Measurements from ENCODE around the gene CTU2. TPM values are rescaled to one million over a fixed set of nuclear protein-coding genes. Genes with fewer than 3 reads are reported as not detected.

CTU2 gene
- total and polyA plus RNA-seq, 9 of the 15 experiments (the other 6 are each of a cell fraction or from before 2014, with no cell fraction given) = 1.3 to 105 (median 23.2) TPM

DNA sequence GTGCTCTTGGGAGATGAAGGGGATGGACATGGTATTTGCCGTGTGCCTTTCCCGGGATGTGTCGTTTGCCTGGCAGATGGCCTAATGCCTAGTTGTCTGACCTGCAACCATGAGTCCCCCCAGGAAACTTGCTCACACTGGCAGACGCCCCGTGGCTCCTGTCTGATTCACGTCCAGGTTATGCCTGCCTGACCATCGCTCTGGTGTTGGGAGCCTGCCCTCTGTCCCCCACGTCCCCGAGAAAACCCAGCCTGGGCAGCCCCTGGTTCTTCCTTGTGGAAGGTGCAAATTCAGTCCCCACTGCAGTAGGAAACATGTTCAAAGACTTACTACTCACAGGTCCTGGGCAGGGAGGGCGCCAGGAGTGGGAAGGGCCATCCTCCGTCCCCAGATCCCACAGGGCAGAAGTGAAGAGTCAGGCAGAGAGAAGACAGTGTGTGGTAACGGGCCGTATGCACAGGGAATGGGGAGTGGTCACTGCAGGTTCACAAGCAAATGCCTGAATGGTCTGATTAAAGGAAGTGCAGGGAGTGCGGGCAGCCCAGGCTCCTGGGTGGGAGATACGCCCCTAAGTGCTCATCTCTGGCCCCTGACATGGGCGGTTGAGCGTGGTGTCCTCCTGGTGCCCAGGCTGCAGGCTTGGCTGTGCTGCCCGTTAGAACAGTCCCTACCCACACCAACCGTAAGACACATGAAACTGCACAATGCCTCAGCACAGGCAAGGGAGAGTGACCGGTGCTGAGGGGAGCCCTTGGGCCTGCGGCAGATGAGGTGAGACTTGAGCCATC, 15.8 kb upstream of the CTU2 start:
- TF ChIP-seq ZNF121 (CRISPR knock-in tag; conservative IDR thresholded peaks at IDR 0.05) (0 out of 2 replicates have a peak, but pooled peaks have one; percentile 10), SPI1 (IDR thresholded peaks at IDR 0.05; ENCODE audit: borderline replicate concordance, low read depth, low read length) (peak; percentile 17; the same call in 1 of the 2 replicates)
- TF ChIP-seq, protein P1, sequence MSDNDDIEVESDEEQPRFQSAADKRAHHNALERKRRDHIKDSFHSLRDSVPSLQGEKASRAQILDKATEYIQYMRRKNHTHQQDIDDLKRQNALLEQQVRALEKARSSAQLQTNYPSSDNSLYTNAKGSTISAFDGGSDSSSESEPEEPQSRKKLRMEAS (CRISPR knock-in tag; IDR thresholded peaks at IDR 0.05) = peak; percentile 12; the same call in 1 of the 2 replicates
- TF ChIP-seq, protein P2, sequence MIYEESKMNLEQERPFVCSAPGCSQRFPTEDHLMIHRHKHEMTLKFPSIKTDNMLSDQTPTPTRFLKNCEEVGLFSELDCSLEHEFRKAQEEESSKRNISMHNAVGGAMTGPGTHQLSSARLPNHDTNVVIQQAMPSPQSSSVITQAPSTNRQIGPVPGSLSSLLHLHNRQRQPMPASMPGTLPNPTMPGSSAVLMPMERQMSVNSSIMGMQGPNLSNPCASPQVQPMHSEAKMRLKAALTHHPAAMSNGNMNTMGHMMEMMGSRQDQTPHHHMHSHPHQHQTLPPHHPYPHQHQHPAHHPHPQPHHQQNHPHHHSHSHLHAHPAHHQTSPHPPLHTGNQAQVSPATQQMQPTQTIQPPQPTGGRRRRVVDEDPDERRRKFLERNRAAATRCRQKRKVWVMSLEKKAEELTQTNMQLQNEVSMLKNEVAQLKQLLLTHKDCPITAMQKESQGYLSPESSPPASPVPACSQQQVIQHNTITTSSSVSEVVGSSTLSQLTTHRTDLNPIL (CRISPR knock-in tag; IDR thresholded peaks at IDR 0.05) = no peak
- no peaks in the 10 kb centered on the region for H3K9me1 ChIP-seq (ENCODE audit: control insufficient read depth, insufficient read depth, low read length)
- in situ Hi-C loops (cut with MboI) (no loop called here), intact Hi-C loops (cut with micrococcal nuclease) (no loop called here)
- no peak overlapping the region for H2AFZ ChIP-seq (ENCODE audit: low read depth, low read length)
- no peak for DNase-seq (ENCODE audit: extremely low read depth in 1 of 4, low spot score in 3 of 4)
- H3K4me3 ChIP-seq = no peak overlapping the region
- no peak for FAIRE-seq
- H3K9ac ChIP-seq (ENCODE audit: insufficient read depth in 1 of 2, low read depth in 2 of 2, low read length in 2 of 2) = peak overlapping the region in 1 of 2 experiments; percentile 70; a peak in 2 of 4 replicates
- no peak overlapping the region for H3K27ac ChIP-seq (ENCODE audit: extremely low read depth, low read depth, low read length)
- CTCF ChIA-PET (ENCODE audit: low intra/inter-chr PET ratio) = no interaction called here
- no peak overlapping the region for H3K4me2 ChIP-seq (ENCODE audit: insufficient read depth, low read length)
- H4K20me1 ChIP-seq (replicated peaks; ENCODE audit: control insufficient read depth, insufficient read depth, low read length) = no peaks in the 10 kb centered on the region; the same call in 1 of the 2 replicates
- H3K79me2 ChIP-seq (ENCODE audit: control insufficient read depth, insufficient read depth, low read length) = no peaks in the 10 kb centered on the region; the same call in 2 of the 3 replicates
- no peak for ATAC-seq
- no peaks in the 10 kb centered on the region for H3K9me3 ChIP-seq (replicated peaks; ENCODE audit: control insufficient read depth, insufficient read depth, low read depth, low read length)
- no TSS peak for BruUV-seq (replicated peaks)
- no peaks in the 10 kb centered on the region for H3K36me3 ChIP-seq (ENCODE audit: control insufficient read depth, insufficient read depth, low read length)
- peaks cover 43 to 92% of the 10 kb centered on the region in 2 experiments for H3K4me1 ChIP-seq (replicated peaks in 1 of 2; ENCODE audit: control insufficient read depth in 2 of 2, insufficient read depth in 2 of 2, low read length in 2 of 2)
- 78% methylated on average over 21 of the region's 21 CpGs for WGBS (ENCODE audit: insufficient coverage, low coverage, missing lambda C conversion rate)
- H3K27me3 ChIP-seq (ENCODE audit: control insufficient read depth in 2 of 2, insufficient read depth in 2 of 2, low read length in 2 of 2) = no peaks in the 10 kb centered on the region
- POLR2A ChIA-PET = no interaction called here
